Activated gamma-delta T cell treated with Interleukin-2 at 50 U/mL for 16 hours (primary cell): ENCODE results near the gene FRAS1.
"Not testable (repeated sequence)": the region's sequence is repeated elsewhere in the genome, so short reads cannot be mapped to it uniquely, and the experiment has no call there.

Experiments
- DNase-seq: peaks from one replicate; pipeline ENCODE4 v3.0.0-alpha.2; 2020

Gene FRAS1

GRCh38 chr4:78125834-78126331, 68.8 kb downstream of the FRAS1 start:
- DNase-seq = not testable (repeated sequence)

- no peak for DNase-seq
Measured at GRCh38 chr4:78129383-78130108, 72.4 kb downstream of the FRAS1 start.

- DNase-seq = no peak
Measured at GRCh38 chr4:78131403-78131802, 74.3 kb downstream of the FRAS1 start.

GRCh38 chr4:78136109-78137081, 79.3 kb downstream of the FRAS1 start:
- no peak for DNase-seq

GRCh38 chr4:78137532-78137931, 80.4 kb downstream of the FRAS1 start:
- DNase-seq = no peak

GRCh38 chr4:78138252-78138651, 81.1 kb downstream of the FRAS1 start:
- DNase-seq = no peak

GRCh38 chr4:78143634-78144033, 86.5 kb downstream of the FRAS1 start:
- DNase-seq = no peak

GRCh38 chr4:78145008-78145407, 87.9 kb downstream of the FRAS1 start:
- DNase-seq = no peak

GRCh38 chr4:78145622-78146021, 88.5 kb downstream of the FRAS1 start:
- DNase-seq = no peak

- no peak for DNase-seq
Measured at GRCh38 chr4:78149751-78150542, 92.8 kb downstream of the FRAS1 start.

GRCh38 chr4:78150543-78150864, 93.4 kb downstream of the FRAS1 start:
- DNase-seq = no peak

- no peak for DNase-seq
Measured at GRCh38 chr4:78152795-78153194, 95.7 kb downstream of the FRAS1 start.

- no peak for DNase-seq
Measured at GRCh38 chr4:78154972-78155590, 98.0 kb downstream of the FRAS1 start.

- no peak for DNase-seq
Measured at GRCh38 chr4:78155616-78156105, 98.5 kb downstream of the FRAS1 start.

GRCh38 chr4:78156520-78156919, 99.4 kb downstream of the FRAS1 start:
- DNase-seq = no peak

GRCh38 chr4:78162342-78162741, 105.2 kb downstream of the FRAS1 start:
- DNase-seq = no peak

GRCh38 chr4:78162821-78163220, 105.7 kb downstream of the FRAS1 start:
- no peak for DNase-seq

- no peak for DNase-seq
Measured at GRCh38 chr4:78165758-78166157, 108.6 kb downstream of the FRAS1 start.

GRCh38 chr4:78166622-78167021, 109.5 kb downstream of the FRAS1 start:
- no peak for DNase-seq

- no peak for DNase-seq
Measured at GRCh38 chr4:78167510-78167909, 110.4 kb downstream of the FRAS1 start.

GRCh38 chr4:78168029-78168428, 110.9 kb downstream of the FRAS1 start:
- no peak for DNase-seq

GRCh38 chr4:78169728-78170127, 112.6 kb downstream of the FRAS1 start:
- DNase-seq = no peak
